HEK293T (cell line): ENCODE measurements around the gene NLRP1.

Source experiments
- CTCF ChIA-PET: fragments of 350-600 bp; formaldehyde crosslinking; extraction: SDS; loops from one replicate; lab custom pipeline; 2021; ENCODE audit warnings: antibody characterized with exemption, inconsistent platforms; lab: Yijun Ruan, JAX
- POLR2A ChIA-PET: fragments of 350-600 bp; formaldehyde crosslinking; extraction: SDS; loops from one replicate; lab custom pipeline; 2020; ENCODE audit warnings: antibody characterized with exemption, inconsistent platforms; lab: Yijun Ruan, JAX
- DNase-seq: peaks from one replicate; pipeline ENCODE4 v3.0.0; 2012; ENCODE audit warnings: mixed read lengths; ENCODE audit errors: extremely low spot score
- ARNT ChIP-seq: fragments of 450-650 bp; IDR thresholded peaks from 2 replicates; pipeline ENCODE4 v1.6.1; 2017; ENCODE audit warnings: mild to moderate bottlenecking
- BHLHE40 ChIP-seq: fragments of 450-650 bp; IDR thresholded peaks from 2 replicates; pipeline ENCODE4 v1.6.1; 2016; ENCODE audit warnings: mild to moderate bottlenecking, moderate library complexity, borderline replicate concordance
- CTBP1 ChIP-seq: fragments of 450-650 bp; IDR thresholded peaks from 2 replicates; pipeline ENCODE4 v1.6.1; 2016; ENCODE audit warnings: borderline replicate concordance
- ELF4 ChIP-seq: fragments of 450-650 bp; IDR thresholded peaks from 2 replicates; pipeline ENCODE4 v1.6.1; 2017; ENCODE audit warnings: antibody characterized with exemption
- FOXA1 ChIP-seq: fragments of 450-650 bp; IDR thresholded peaks from 2 replicates; pipeline ENCODE4 v1.6.1; 2016; ENCODE audit warnings: mild to moderate bottlenecking
- FOXK2 ChIP-seq: fragments of 450-650 bp; IDR thresholded peaks from 2 replicates; pipeline ENCODE4 v1.6.1; 2016; ENCODE audit warnings: mild to moderate bottlenecking
- FOXM1 ChIP-seq: fragments of 450-650 bp; IDR thresholded peaks from 2 replicates; pipeline ENCODE4 v1.6.1; 2017; ENCODE audit warnings: mild to moderate bottlenecking, borderline replicate concordance
- HDGF ChIP-seq: fragments of 450-650 bp; IDR thresholded peaks from 2 replicates; pipeline ENCODE4 v1.6.1; 2017; ENCODE audit warnings: antibody characterized with exemption, borderline replicate concordance
- L3MBTL2 ChIP-seq: fragments of 450-650 bp; conservative IDR thresholded peaks from 2 replicates; pipeline ENCODE4 v1.6.1; 2016; ENCODE audit warnings: mild to moderate bottlenecking
- LEF1 ChIP-seq: fragments of 450-650 bp; IDR thresholded peaks from 2 replicates; pipeline ENCODE4 v1.6.1; 2017; ENCODE audit warnings: mild to moderate bottlenecking, borderline replicate concordance
- NFRKB ChIP-seq: fragments of 450-650 bp; IDR thresholded peaks from 2 replicates; pipeline ENCODE4 v1.6.1; 2016; ENCODE audit warnings: mild to moderate bottlenecking, moderate library complexity
- PKNOX1 ChIP-seq: fragments of 450-650 bp; IDR thresholded peaks from 2 replicates; pipeline ENCODE4 v1.6.1; 2016
- SP1 ChIP-seq: fragments of 450-650 bp; IDR thresholded peaks from 2 replicates; pipeline ENCODE4 v1.6.1; 2017
- SUZ12 ChIP-seq: fragments of 450-650 bp; IDR thresholded peaks from 2 replicates; pipeline ENCODE4 v1.6.1; 2016; ENCODE audit warnings: mild to moderate bottlenecking
- TARDBP ChIP-seq: fragments of 450-650 bp; IDR thresholded peaks from 2 replicates; pipeline ENCODE4 v1.6.1; 2016
- ZNF384 ChIP-seq: fragments of 450-650 bp; IDR thresholded peaks from 2 replicates; pipeline ENCODE4 v1.6.1; 2016

The NLRP1 gene

DNA sequence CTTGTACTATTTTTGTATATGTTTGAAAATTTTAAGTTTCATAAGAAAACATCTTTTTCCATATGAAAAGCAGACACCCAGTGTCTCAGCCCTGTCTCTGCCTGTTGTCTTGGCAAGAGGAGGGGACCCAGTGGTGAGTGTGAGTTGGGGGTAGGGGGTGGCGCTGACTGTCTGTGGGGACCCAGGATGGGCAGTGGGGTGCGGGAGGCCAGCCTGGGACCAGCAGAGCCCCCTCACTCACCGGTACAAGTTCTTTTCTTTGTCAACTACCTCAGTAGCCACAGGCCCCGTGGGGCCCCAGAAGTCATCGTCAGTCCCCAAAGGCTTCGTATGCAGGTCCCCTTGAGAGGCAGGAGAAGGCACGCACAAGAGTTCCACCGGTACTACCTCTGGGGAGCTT lies 51.7 kb downstream of the NLRP1 start:
- ChIA-PET CTCF (no interaction called here), POLR2A (no interaction called here)
- no peak for DNase-seq
- TF ChIP-seq ZNF384 (no peak), FOXK2 (no peak)

GRCh38 chr17:5531085-5531418 lies 53.3 kb downstream of the NLRP1 start:
- ChIA-PET POLR2A (interaction anchor here (2.0 kb wide), 1 partner anchor 44 kb away, joined by 7 read pairs; the partner anchor contains the start of genes DERL2 and MIS12), CTCF (no interaction called here)
- no peak for DNase-seq
- no peak for TF ChIP-seq PKNOX1

- CTCF ChIA-PET = no interaction called here
- DNase-seq = no peak
- TF ChIP-seq BHLHE40 (no peak), ELF4 (no peak)
- POLR2A ChIA-PET = interaction anchor here (0.8 to 2.0 kb wide), 2 partner anchors 44 to 108 kb away, joined by 3 to 7 read pairs; partner anchors contain the start of genes DERL2 and MIS12
Measured at GRCh38 chr17:5530265-5531084, 53.8 kb downstream of the NLRP1 start.

DNA sequence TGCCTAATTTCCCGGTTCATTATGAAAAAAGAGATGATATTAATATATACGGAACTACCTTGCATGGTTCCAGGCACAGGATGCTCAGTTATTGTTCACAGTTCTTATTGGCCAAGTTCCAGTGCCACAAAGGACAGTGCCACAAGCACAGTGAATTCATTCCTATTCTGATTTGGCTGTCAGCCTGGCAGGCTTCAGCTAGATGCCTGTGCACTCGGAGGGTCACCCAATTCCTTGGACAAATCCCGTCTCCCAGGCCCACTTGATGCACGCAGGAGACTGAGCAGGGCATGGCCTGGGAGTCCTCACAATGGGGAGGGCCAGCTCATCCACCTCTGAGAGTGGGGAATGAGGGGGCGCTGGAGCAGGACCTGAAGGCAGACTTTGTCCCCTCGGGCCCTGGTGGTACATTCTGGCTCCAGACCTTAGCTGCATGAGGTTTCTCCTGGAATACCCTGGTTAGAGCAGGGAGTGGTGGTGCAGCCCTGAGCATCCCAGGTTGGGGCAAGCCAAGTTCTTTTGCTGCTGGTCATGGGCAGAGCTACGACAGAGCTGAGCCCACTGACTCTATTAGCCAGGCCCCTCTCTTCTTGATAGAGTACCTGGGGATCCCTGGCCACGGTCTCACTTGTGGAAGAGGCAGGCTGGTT lies 56.6 kb downstream of the NLRP1 start:
- no peak for TF ChIP-seq TARDBP
- TF ChIP-seq PKNOX1 = no peak
- no peak for TF ChIP-seq HDGF
- no peak for TF ChIP-seq ELF4
- TF ChIP-seq SUZ12 = no peak
- no peak for TF ChIP-seq FOXA1
- no peak for TF ChIP-seq FOXM1
- TF ChIP-seq FOXK2 = no peak
- no peak for TF ChIP-seq L3MBTL2
- TF ChIP-seq SP1 = no peak
- no peak for TF ChIP-seq CTBP1
- TF ChIP-seq ZNF384 = no peak
- TF ChIP-seq BHLHE40 = no peak
- no peak for TF ChIP-seq NFRKB
- TF ChIP-seq LEF1 = no peak
- TF ChIP-seq ARNT = no peak
- ChIA-PET POLR2A (interaction anchor here (0.7 to 1.5 kb wide), 2 partner anchors 28 to 42 kb away, joined by 4 to 8 read pairs; partner anchors contain the start of genes DERL2 and MIS12), CTCF (interaction anchor here (0.6 to 0.7 kb wide), 2 partner anchors 290 to 1262 kb away, joined by 3 read pairs; no protein-coding TSS in a partner anchor)
- no peak for DNase-seq

DNA sequence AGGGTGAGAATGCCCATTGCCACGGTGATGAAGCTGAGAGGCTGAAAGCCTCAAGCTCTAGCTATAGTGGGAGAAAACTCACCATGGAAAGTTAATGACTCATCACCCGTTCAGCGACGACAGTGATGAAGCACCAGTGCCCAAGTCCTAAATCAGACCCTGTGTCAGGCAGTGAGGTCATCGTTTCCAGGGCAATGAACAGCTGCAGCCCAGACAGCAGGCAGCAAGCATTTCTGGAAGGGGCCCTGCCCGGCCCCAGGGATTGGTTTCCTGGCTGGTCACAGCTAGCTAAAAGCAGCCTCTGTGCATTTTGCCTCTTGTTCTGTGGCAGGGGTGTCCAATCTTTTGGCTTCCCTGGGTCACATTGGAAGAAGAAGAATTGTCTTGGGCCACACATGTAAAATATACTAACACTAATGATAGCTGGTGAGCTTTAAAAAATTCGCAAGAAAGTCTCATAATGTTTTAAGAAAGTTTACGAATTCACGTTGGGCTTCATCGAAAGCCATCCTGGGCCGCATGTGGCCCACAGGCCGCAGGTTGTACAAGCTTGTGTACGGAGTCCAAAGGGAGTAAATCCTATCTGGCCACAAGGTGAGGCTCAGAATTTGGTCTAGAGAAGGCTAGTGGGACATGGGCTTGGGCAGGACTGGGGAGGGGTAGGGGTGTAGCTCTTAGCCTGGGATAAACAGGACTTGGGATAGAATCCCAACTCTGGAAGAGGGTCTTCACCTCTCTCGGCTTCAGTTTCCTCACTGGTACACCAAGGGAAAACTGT lies 57.3 kb downstream of the NLRP1 start:
- TF ChIP-seq ELF4 (no peak), PKNOX1 (peak; percentile 97), ZNF384 (no peak)
- CTCF ChIA-PET = interaction anchor here (0.7 kb wide), 1 partner anchor 1263 kb away, joined by 3 read pairs; no protein-coding TSS in a partner anchor
- DNase-seq = peak; percentile 77
- POLR2A ChIA-PET = interaction anchor here (0.9 to 1.7 kb wide), 4 partner anchors 23 to 88 kb away, joined by 3 to 11 read pairs (median 4); partner anchors contain the start of genes C1QBP, DERL2, DHX33 and MIS12

DNA sequence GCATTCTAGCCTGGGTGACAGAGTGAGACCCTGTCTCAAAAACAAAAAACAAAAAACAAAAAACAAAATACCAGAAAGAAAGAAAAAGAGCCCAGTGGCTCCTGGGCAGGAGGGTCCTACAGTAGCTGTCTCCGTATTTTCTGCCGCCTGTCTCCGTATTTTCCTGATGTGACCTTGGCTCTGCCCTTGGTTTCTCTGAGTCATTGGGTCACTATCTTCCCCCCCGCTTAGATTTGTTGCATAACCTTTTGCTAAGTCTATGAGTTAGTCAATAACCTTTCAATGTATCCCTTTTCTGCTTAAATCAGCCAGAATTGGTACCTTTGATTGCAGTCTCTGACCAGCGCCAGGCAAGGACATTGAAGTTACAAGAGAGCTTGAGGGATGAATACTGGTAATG lies 61.1 kb downstream of the NLRP1 start:
- ChIA-PET CTCF (no interaction called here), POLR2A (interaction anchor here (1.2 to 2.8 kb wide), 2 partner anchors 22 to 37 kb away, joined by 4 to 11 read pairs; partner anchors contain the start of genes DERL2 and MIS12)
- TF ChIP-seq PKNOX1 (no peak), ZNF384 (no peak), CTBP1 (no peak), FOXM1 (no peak), NFRKB (no peak), SP1 (no peak), ARNT (no peak), ELF4 (no peak), FOXA1 (no peak), SUZ12 (no peak), LEF1 (no peak), FOXK2 (no peak), L3MBTL2 (no peak), BHLHE40 (no peak), TARDBP (no peak), HDGF (no peak)
- DNase-seq = no peak
